CD4-positive, alpha-beta T cell treated with Interleukin-17A for 4 hours (primary cell): ENCODE results near the gene ZNF768.

Experiments
- DNase-seq: peaks from one replicate; pipeline ENCODE4 v3.0.0-alpha.2; 2020; ENCODE audit warnings: mixed read lengths

The ZNF768 gene

GRCh38 chr16:30526137-30526822, at the start of gene ZNF768:
TSS of gene ZNF768 (minus strand) at chr16:30526566. CDS start at chr16:30526413, 153 bp downstream.
- DNase-seq = peak; percentile 42

- DNase-seq = no peak
These were observed 48.3 kb upstream of the ZNF768 start for GRCh38 chr16:30574678-30575077.

DNA sequence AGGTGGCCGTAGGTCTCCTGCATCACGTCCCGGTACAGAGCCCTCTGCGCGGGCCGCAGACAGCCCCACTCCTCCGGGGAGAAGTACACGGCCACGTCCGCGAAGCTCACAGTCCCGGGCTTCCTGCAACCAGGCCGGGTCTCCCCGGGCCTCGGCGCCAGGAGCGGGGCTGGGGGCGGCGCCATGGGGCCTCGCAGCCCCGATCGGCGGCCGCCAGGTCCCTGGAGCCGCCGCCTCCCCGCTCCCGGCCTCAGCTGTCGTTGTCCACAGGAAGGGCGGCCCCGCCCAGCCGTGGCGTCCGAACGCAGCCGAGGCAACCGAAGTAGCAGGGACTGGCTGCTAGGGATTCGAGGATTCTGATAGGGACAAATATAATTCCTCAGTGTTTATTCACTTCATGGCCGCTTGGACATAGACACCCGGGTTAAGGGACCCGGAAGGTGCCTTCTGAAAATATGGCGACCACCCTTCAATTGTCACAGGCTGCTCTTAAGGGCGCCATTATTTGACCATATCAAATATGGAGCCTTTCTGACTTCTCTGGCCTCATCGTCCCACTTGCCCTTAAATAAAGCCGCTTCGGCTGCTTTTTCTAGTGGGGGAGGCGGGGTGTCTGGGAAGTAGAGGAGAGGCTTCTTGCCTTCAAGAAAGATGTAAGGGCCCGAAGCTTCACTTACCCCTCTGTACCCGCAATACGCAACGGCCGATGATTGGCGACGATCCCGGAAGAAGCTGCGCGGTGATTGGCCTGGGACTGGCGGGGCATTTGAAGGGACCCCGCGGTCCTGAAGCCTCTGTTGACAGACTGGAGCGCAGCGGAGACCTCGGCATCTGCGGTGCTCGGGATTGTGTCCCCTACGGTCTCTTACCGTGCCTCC, 45.3 kb upstream of the ZNF768 start, which contains the start of gene ZNF688:
ZNF688 (minus strand) TSS at position 270 of the 878 bp plus-strand sequence; CDS start at position 185, 85 bp downstream.
- peak; percentile 94 for DNase-seq

DNA sequence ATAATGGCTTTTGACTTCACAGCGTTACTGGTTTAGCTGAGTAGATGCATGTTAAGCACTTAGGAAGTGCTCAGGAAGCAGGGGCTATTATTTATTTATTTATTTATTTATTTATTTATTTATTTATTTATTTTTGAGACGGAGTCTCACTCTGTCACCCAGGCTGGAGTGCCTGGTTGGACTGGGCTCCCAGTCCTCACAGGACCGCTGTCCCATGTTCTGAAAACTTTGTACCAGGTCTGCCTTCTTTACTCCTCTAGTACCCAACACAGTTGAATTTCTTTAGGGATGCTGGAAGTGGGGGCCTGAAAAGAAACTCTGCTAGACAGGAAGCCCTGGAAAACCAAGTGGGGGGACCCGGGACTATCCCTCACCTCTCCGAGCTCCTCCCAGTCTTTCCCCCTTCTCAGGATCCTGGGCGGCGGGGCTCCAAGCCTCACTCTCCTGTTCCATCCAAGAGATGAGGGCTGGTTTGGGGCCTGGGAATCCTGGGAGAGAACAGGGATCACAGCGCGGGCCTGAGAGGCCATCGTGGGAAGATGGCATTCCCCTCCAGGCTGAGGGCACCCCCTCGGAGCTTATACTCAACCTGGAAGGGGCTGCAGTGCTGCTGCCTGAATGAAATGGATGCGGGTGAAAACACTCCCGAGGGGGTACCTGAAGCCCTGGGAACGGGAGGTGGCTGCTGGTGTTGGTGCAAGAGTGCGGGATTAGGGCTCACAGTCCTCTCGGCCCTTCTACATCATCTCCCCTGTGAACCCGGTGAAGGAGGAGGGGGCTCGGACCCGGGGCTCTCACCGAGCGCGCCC, 44.5 kb upstream of the ZNF768 start:
- no peak for DNase-seq

GRCh38 chr16:30569746-30570635, 43.6 kb upstream of the ZNF768 start:
- no peak for DNase-seq

GRCh38 chr16:30569281-30569680, 42.9 kb upstream of the ZNF768 start:
- DNase-seq = no peak

- DNase-seq = peak; percentile 69
These were observed 41.7 kb upstream of the ZNF768 start for GRCh38 chr16:30567991-30568638.

GRCh38 chr16:30567160-30567990, 41.0 kb upstream of the ZNF768 start:
- peak; percentile 66 for DNase-seq

GRCh38 chr16:30566531-30566930, 40.2 kb upstream of the ZNF768 start:
- DNase-seq = no peak

DNA sequence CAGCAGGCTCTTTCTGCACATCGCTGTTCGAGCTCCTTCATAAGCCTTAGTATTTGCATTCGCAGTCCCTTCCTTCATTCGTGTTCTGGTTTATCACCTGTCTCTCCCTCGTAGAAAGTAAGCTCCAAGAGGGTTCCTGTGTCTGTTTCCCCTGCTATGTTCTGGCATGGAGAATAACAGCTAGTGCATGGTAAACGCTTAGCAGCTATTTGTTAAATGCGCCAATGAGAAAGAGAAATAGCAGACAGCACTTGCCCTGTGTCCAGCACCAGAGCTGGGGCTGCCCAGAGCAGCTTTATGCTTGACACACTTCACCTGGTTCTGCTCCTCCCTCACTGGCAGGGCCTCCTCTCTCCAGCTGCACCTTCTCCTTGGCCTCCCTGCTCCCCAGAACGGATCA, 39.6 kb upstream of the ZNF768 start:
- DNase-seq = no peak

DNA sequence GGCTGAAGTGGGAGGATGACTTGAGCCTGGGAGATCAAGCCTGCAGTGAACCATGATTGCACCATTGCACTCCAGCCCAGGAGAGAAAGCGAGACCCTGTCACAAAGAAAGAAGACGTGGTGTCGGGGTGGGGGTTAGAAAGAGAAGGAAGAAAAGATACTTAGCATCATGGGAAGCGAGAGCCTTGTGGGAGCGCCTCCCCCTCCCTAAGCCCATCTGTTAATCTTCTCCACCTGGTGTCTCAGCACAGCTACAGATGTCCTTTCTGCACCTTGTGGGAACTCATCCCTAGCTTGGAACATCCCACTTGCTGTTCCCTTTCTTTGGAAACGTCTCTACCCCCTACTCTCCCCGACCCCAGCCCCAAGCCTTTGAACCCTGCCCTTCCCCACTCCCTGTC, 39.2 kb upstream of the ZNF768 start:
- no peak for DNase-seq

- DNase-seq = no peak
These were observed 35.7 kb upstream of the ZNF768 start for GRCh38 chr16:30562021-30562420.

GRCh38 chr16:30561089-30561816, 34.9 kb upstream of the ZNF768 start:
- peak; percentile 52 for DNase-seq

DNA sequence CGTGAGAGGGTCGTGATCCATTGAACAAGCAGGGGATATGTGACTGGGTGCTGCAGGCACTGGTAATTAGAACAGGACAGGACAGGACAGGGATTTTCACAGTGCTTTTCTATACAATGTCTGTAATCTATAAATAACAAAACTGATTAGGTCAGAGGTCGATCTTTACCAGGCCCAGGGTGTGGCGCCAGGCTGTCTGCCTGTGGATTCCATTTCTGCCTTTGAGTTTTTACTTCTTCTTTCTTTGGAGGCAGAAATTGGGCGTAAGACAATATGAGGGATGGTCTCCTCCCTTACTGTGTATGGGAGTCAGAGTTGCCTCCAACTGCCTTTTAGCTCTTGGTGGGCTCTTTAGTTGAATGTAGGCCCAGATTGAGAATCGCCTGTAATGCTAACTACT, 33.3 kb upstream of the ZNF768 start:
- DNase-seq = no peak

DNA sequence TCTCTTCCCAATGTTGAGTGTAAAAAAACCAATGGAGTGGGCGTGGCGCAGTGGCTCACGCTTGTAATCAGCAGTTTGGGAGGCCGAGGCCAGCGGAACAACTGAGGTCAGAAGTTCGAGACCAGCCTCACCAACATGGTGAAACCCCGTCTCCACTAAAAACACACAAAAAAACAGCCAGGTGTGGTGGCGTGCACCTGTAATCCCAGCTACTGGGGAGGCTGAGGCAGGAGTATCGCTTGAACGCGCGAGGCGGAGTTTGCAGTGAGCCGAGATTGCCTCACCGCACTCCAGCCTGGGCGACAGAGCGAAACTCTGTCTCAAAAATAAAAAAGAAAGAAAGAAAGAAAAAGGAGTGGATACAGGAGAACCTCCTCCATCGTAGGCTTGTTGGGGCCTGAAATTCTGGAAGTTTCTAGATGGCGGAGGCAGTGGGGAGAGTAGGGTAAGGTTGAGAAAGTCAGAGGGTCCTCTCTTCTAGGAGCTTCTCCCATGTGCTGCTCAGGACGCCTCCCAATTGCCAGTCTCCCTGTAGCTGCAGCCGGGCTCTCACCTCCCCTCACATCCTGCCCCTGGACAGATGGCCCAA, 32.5 kb upstream of the ZNF768 start:
- DNase-seq = no peak

DNA sequence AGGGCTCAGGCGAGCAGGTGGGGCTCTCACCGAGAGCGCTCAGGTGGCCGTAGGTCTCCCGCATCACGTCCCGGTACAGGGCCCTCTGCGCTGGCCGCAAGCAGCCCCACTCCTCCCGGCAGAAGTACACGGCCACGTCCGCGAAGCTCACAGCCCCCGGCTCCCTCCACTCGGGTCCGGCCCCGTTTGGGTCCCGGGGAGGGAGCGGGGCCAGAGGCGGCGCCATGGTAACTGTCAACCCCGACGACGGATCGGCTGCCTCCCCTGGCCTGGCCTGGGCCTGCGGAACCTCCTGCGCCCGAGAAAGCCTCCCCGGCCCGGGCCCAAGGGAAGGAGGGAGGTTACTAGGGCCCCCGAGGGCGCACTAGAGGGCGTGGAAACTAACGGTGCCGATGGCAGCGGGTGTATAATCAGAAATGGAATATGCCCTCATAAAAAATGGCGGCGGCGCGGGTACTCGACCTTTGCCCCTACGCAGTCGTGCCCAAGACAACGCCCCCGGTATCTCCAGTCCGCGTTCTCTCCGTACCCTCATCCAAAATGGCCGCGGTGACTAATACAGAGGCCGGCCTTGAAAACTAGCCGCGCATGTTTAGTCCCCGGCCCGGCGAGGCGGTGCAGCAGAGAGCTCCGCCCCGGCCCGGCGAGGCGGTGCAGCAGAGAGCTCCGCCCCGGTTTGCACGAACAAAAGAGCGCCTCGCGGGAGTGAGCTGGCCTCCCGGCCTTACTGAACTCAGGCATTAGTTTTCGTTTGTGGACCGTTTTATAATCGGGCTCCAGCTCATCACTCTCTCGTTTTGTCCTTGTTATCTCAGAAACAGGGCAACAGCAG, 31.8 kb upstream of the ZNF768 start, which contains the start of gene ZNF764:
ZNF764 (minus strand) TSS at position 418 of the 832 bp plus-strand sequence; CDS start at position 226, 192 bp downstream.
- peak; percentile 97 for DNase-seq

GRCh38 chr16:30557707-30557956, 31.3 kb upstream of the ZNF768 start:
- DNase-seq = no peak

DNA sequence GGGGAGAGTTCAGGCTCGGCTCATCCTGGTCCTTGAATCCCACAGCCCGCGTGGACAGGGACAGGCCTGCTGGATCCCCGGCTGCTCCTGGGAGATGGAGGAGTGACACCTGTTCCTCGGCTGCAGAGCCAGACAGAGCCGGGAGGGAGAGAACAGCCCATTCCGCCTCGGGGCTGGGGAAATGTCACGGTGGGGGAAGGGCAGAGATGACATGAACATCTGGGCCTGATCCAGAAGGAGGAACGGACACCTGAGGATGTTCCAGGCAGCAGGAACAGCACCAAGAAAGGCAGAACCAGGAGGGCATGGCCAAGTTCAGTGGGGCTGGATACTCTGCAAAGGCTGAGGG, 29.7 kb upstream of the ZNF768 start:
- no peak for DNase-seq
